ENCODE data around the gene CFAP44. TPM values are rescaled to one million over a fixed set of nuclear protein-coding genes. Genes with fewer than 3 reads are reported as not detected.

CFAP44 gene, protein sequence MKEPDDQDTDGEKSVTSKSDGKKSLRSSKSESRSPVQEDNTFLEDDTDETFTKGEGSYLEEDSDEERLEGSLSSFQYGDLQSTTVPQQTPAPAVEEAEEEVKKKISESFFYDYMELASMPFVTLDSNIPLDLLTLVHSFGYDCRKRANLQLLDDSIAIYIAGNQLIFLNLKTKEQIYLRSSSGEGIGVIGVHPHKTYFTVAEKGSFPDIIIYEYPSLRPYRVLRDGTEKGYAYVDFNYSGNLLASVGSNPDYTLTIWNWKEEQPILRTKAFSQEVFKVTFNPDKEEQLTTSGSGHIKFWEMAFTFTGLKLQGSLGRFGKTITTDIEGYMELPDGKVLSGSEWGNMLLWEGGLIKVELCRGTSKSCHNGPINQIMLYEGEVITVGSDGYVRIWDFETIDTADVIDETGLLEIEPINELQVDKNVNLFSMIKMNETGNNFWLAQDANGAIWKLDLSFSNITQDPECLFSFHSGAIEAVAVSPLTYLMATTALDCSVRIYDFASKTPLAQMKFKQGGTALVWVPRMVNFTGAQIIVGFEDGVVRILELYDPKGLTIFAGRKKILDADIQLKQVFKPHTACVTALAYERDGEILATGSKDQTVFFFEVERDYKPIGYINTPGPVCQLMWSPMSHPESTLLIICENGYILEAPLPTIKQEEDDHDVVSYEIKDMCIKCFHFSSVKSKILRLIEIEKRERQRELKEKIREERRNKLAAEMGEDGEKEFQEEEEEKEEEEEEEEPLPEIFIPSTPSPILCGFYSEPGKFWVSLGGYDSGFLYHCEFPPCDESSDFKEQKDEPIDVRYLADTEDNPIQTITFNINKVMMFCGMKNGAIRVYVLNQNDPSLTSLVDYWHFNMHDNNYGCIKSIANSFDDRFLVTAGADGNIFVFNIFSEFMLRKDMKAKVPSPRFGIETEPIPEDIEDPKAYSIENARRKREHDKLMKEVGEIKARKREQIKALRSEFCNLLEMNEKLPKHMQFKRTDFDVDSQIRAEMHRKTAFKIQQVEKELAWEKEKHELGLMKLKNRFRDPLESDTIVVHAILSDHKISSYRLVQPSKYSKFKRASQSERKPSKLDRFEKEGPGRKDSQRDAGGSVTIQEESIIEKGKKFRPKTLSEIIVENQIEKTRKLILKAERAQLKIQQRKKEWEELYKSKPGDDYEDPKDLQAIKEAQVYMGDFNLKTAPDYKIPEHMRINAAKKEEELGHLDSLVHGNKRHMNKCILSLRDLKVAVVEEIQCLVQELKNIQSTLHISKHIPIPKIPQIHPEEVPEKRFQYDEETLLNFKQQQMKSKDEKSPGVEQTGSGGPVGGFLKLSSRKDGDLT (N-terminal part only)
- 2.4 and 5.1 TPM in 2 replicates for total RNA-seq (2022)
- percentile 50 among the genes with signal in this experiment for Bru-seq, nascent RNA
- BruChase-seq, experiment 1, labeled RNA remaining after a 2-hour chase = percentile 50 among the genes with signal in this experiment
- percentile 47 among the genes with signal in this experiment for BruChase-seq, experiment 2, labeled RNA remaining after a 6-hour chase
- long read RNA-seq = 0 reads

DNA sequence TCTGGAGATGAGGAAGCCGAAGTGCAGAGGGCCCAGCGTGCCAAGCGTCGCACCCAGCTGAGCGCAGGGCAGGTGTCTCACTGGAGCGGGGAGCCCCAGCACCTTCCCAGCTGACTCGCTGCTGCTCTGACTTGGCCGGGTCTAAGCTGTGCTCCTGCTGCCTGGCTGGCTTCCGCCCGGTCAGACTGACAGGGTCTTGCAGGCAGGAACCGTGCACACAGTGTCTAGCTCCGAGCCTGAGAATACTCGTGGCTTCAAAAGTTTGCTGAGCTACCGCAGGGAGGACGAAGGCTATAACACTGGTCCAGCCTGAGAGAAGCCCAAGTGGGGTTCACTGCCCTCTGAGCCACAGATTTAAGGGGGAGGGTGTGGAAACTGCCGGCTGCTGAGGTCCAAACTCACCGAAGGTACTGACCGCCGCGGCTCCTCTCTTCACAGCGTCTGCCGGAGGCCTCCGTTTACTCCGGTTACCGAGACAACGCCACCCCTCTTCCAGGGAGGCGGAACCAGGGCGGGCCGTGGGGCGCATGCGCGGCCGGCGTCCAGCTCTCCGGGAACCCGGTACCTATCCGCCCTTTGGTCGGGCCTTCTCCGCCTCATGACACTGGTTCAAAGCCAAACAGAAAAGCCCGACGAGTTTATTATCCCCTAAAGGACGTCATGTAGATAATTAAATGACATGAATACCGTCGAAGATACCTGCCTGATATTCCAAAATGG, at the start of gene CFAP44:
Gene CFAP44 (minus strand): TSS at position 443 of the 720 bp plus-strand sequence. CDS start 7,829 bp downstream, outside the sequence.
- no peak within 1 kb of the TSS for H3K4me3 ChIP-seq (ENCODE audit: low read depth, low read length)
- ChIA-PET CTCF (no interaction called here), POLR2A (no interaction called here)
- no peaks in the 10 kb centered on the region for H3K9me3 ChIP-seq
- no peaks in the 10 kb centered on the region for H3K27me3 Mint-ChIP-seq (ENCODE audit: insufficient read depth, unreplicated experiment)
- no peaks in the 10 kb centered on the region for H3K4me1 Mint-ChIP-seq (ENCODE audit: low read depth, unreplicated experiment)
- H3K36me3 ChIP-seq (ENCODE audit: control insufficient read depth, insufficient read depth, low read length) = no peaks in the 10 kb centered on the region; the same call in 1 of the 2 replicates
- H3K4me1 ChIP-seq = no peaks in the 10 kb centered on the region
- no peaks in the 10 kb centered on the region for H3K9me3 Mint-ChIP-seq (ENCODE audit: unreplicated experiment)
- BruUV-seq (replicated peaks) = no TSS peak
- intact Hi-C loops (cut with micrococcal nuclease; ENCODE audit: unreplicated experiment) = no loop called here
- no peak for DNase-seq
- no peak within 1 kb of the TSS for H3K4me3 Mint-ChIP-seq (ENCODE audit: unreplicated experiment)
- no peak within 1 kb of the TSS for H3K27ac Mint-ChIP-seq (ENCODE audit: unreplicated experiment)
- TF ChIP-seq, protein P1, sequence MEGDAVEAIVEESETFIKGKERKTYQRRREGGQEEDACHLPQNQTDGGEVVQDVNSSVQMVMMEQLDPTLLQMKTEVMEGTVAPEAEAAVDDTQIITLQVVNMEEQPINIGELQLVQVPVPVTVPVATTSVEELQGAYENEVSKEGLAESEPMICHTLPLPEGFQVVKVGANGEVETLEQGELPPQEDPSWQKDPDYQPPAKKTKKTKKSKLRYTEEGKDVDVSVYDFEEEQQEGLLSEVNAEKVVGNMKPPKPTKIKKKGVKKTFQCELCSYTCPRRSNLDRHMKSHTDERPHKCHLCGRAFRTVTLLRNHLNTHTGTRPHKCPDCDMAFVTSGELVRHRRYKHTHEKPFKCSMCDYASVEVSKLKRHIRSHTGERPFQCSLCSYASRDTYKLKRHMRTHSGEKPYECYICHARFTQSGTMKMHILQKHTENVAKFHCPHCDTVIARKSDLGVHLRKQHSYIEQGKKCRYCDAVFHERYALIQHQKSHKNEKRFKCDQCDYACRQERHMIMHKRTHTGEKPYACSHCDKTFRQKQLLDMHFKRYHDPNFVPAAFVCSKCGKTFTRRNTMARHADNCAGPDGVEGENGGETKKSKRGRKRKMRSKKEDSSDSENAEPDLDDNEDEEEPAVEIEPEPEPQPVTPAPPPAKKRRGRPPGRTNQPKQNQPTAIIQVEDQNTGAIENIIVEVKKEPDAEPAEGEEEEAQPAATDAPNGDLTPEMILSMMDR (IDR thresholded peaks at IDR 0.05; ENCODE audit: insufficient read depth in 1 of 2, low read depth in 1 of 2, low read length in 1 of 2, severe bottlenecking in 1 of 2, unreplicated experiment in 1 of 2) = no peak
- no peaks in the 10 kb centered on the region for H3K27me3 ChIP-seq (replicated peaks; ENCODE audit: control insufficient read depth, insufficient read depth, low read length)
- H3K36me3 Mint-ChIP-seq (ENCODE audit: insufficient read depth, unreplicated experiment) = no peaks in the 10 kb centered on the region

DNA sequence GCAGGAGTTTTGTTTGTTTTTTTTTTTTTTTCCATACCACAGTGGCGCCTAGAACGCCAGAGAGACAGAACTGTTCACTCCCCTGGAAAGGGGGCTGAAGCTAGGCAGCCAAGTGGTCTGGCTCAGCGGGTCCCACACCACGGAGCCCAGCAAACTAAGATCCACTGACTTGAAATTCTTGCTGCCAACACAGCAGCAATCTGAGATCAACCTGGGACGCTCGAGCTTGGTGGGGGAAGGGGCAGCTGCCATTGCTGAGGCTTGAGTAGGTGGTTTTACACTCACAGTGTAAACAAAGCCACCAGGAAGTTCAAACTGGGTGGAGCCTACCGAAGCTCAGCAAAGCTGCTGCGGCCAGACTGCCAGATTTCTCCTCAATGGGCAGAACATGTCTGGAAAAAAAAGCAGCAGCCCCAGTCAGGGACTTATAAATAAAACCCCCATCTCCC, 43.9 kb upstream of the CFAP44 start:
- H3K36me3 Mint-ChIP-seq (ENCODE audit: insufficient read depth, unreplicated experiment) = peaks cover 8% of the 10 kb centered on the region
- DNase-seq = no peak
- H3K4me1 Mint-ChIP-seq (ENCODE audit: low read depth, unreplicated experiment) = no peaks in the 10 kb centered on the region
- H3K4me3 Mint-ChIP-seq (ENCODE audit: unreplicated experiment) = no peak overlapping the region
- TF ChIP-seq, protein P1 (IDR thresholded peaks at IDR 0.05; ENCODE audit: insufficient read depth in 1 of 2, low read depth in 1 of 2, low read length in 1 of 2, severe bottlenecking in 1 of 2, unreplicated experiment in 1 of 2) = no peak
- Histone ChIP-seq H3K4me3 (ENCODE audit: low read depth, low read length) (no peak overlapping the region), H3K27me3 (replicated peaks; ENCODE audit: control insufficient read depth, insufficient read depth, low read length) (no peaks in the 10 kb centered on the region), H3K4me1 (no peaks in the 10 kb centered on the region), H3K36me3 (ENCODE audit: control insufficient read depth, insufficient read depth, low read length) (no peaks in the 10 kb centered on the region), H3K9me3 (no peaks in the 10 kb centered on the region)
- ChIA-PET CTCF (no interaction called here), POLR2A (no interaction called here)
- intact Hi-C loops (cut with micrococcal nuclease; ENCODE audit: unreplicated experiment) = no loop called here
- BruUV-seq (replicated peaks) = no TSS peak
- no peaks in the 10 kb centered on the region for H3K9me3 Mint-ChIP-seq (ENCODE audit: unreplicated experiment)
- H3K27ac Mint-ChIP-seq (ENCODE audit: unreplicated experiment) = no peak overlapping the region
- no peaks in the 10 kb centered on the region for H3K27me3 Mint-ChIP-seq (ENCODE audit: insufficient read depth, unreplicated experiment)

All from Caco-2 (cell line).